ENCODE measurements around the gene ZNF700.

DNA sequence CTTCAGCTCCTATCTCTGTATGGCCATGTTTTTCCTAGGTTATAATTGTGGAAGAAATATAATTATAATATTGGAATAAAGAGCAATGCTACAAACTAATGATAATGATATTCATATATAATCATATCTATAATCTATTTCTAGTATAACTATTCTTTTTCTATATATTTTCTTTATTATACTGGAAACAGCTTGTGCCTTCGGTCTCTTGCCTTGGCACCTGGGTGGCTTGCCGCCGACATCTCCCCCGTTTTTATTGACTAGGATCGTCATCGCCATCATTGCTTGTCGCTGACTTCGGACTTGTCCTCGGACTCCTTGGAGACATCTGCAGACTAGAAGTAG lies 64.2 kb downstream of the ZNF700 start:
- TF ChIP-seq GATA3 (IDR thresholded peaks at IDR 0.05; ENCODE audit: low read depth, low read length) (no peak), GATA2 (IDR thresholded peaks at IDR 0.05; ENCODE audit: low read depth, low read length) (no peak)

Data from SH-SY5Y (cell line).